CD14-positive monocyte (primary cell): ENCODE data around the gene MGAT4C. TPM values are rescaled to one million over a fixed set of nuclear protein-coding genes. Genes with fewer than 3 reads are reported as not detected.

Source experiments
- DNase-seq, 3 donors: peaks; one replicate each; pipeline ENCODE4 v3.0.0-alpha.2; 2011 to 2022
- H2AFZ ChIP-seq: 2 replicates; pipeline ENCODE4 v1.6.0; 2012; ENCODE audit warnings: mild to moderate bottlenecking, low read depth, low read length, inconsistent platforms; ENCODE audit not compliant: insufficient read depth, poor library complexity, severe bottlenecking
- H3K27ac ChIP-seq, 2 donors: 1 replicate in 1 of 2; 2 replicates in 1 of 2; pipeline ENCODE4 v1.5.1; 2012 to 2013; ENCODE audit warnings: low read length in 2 of 2, control low read depth in 1 of 2, inconsistent platforms in 1 of 2, low read depth in 1 of 2, mild to moderate bottlenecking in 1 of 2
- H3K27me3 ChIP-seq, 2 donors: one replicate each; pipeline versions ENCODE4 v1.6.0 to v1.6.1; 2011 to 2013; ENCODE audit warnings: low read length in 2 of 2; ENCODE audit not compliant: control insufficient read depth in 2 of 2, insufficient read depth in 2 of 2
- H3K36me3 ChIP-seq, 2 donors: replicated peaks in 1 of 2; 1 replicate in 1 of 2; 2 replicates in 1 of 2; pipeline versions ENCODE4 v1.5.1 to v1.6.1; 2012 to 2013; ENCODE audit warnings: low read length in 2 of 2, control low read depth in 1 of 2, inconsistent platforms in 1 of 2, mild to moderate bottlenecking in 1 of 2; ENCODE audit not compliant: insufficient read depth in 2 of 2, control insufficient read depth in 1 of 2
- H3K4me1 ChIP-seq, 2 donors: 1 replicate in 1 of 2; 2 replicates in 1 of 2; pipeline versions ENCODE4 v1.5.1 to v1.6.1; 2012 to 2013; ENCODE audit warnings: low read length in 2 of 2, control low read depth in 1 of 2, inconsistent platforms in 1 of 2, mild to moderate bottlenecking in 1 of 2, moderate library complexity in 1 of 2; ENCODE audit not compliant: insufficient read depth in 2 of 2, control insufficient read depth in 1 of 2
- H3K4me2 ChIP-seq: replicated peaks from 2 replicates; pipeline ENCODE3; 2012; ENCODE audit warnings: low read length, moderate library complexity, mild to moderate bottlenecking; ENCODE audit not compliant: poor library complexity, severe bottlenecking; ENCODE audit errors: extremely low read depth
- H3K4me3 ChIP-seq, 3 experiments: fragments of 200-600 bp in 1 of 3; sonication (generic) in 1 of 3; replicated peaks in 1 of 3; 1 replicate in 2 of 3; 2 replicates in 1 of 3; pipeline ENCODE4 v1.5.1; 2011 to 2013; ENCODE audit warnings: low read length in 3 of 3, mild to moderate bottlenecking in 3 of 3, control low read depth in 2 of 3, low read depth in 2 of 3, inconsistent platforms in 1 of 3, moderate library complexity in 1 of 3
- H3K79me2 ChIP-seq: 2 replicates; pipeline ENCODE4 v1.6.0; 2012; ENCODE audit warnings: mild to moderate bottlenecking, control low read depth, inconsistent platforms, low read length, moderate library complexity; ENCODE audit not compliant: insufficient read depth
- H3K9ac ChIP-seq: 2 replicates; pipeline ENCODE4 v1.6.0; 2017; ENCODE audit warnings: low read length, mild to moderate bottlenecking; ENCODE audit not compliant: insufficient read depth, poor library complexity, severe bottlenecking
- H3K9me3 ChIP-seq, 2 donors: replicated peaks in 1 of 2; 1 replicate in 1 of 2; 2 replicates in 1 of 2; pipeline versions ENCODE4 v1.5.1 to v1.6.1; 2012 to 2013; ENCODE audit warnings: low read length in 2 of 2, control low read depth in 1 of 2; ENCODE audit not compliant: control insufficient read depth in 1 of 2, insufficient read depth in 1 of 2
- H4K20me1 ChIP-seq: 2 replicates; pipeline ENCODE4 v1.6.0; 2012; ENCODE audit warnings: mild to moderate bottlenecking, low read length, control low read depth, moderate library complexity; ENCODE audit not compliant: insufficient read depth
- H3K27ac Mint-ChIP-seq, 7 donors: one replicate each; pipeline ENCODE4 v1.8.0; 2020; ENCODE audit warnings: mild to moderate bottlenecking in 7 of 7, mixed read lengths in 7 of 7, moderate library complexity in 6 of 7, inconsistent platforms in 2 of 7
- H3K27me3 Mint-ChIP-seq, 3 donors: one replicate each; pipeline ENCODE4 v1.8.0; 2021 to 2022; ENCODE audit warnings: low read depth in 3 of 3, mild to moderate bottlenecking in 3 of 3, mixed read lengths in 3 of 3, moderate library complexity in 3 of 3, inconsistent platforms in 1 of 3
- H3K36me3 Mint-ChIP-seq, 2 donors: one replicate each; pipeline ENCODE4 v1.8.0; 2020; ENCODE audit warnings: mixed read lengths in 2 of 2, inconsistent platforms in 1 of 2, mild to moderate bottlenecking in 1 of 2
- H3K4me1 Mint-ChIP-seq: one replicate; pipeline ENCODE4 v1.8.0; 2020; ENCODE audit warnings: mild to moderate bottlenecking, mixed read lengths
- H3K4me3 Mint-ChIP-seq, 2 donors: one replicate each; pipeline ENCODE4 v1.8.0; 2020; ENCODE audit warnings: mild to moderate bottlenecking in 2 of 2, mixed read lengths in 2 of 2, moderate library complexity in 1 of 2
- H3K9me3 Mint-ChIP-seq, 7 donors: one replicate each; pipeline ENCODE4 v1.8.0; 2020 to 2022; ENCODE audit warnings: mixed read lengths in 7 of 7, mild to moderate bottlenecking in 6 of 7, moderate library complexity in 6 of 7, inconsistent platforms in 2 of 7
- WGBS: methylation state at CpG from one replicate; pipeline ENCODE4 v1.1.5; 2013; ENCODE audit warnings: missing lambda C conversion rate; ENCODE audit not compliant: insufficient coverage; 5-methylcytosine and 5-hydroxymethylcytosine counted together
- intact Hi-C, 2 donors: fragments of 100-400 bp; cut with micrococcal nuclease; formaldehyde crosslinking; loops; one replicate each; pipeline versions ENCODE4 v1.15.0 to v1.15.1; 2023
- polyA plus RNA-seq, 3 donors: library from polyadenylated mRNA; depleted of rRNA in 1 of 3; unstranded in 2 of 3; stranded (reverse) in 1 of 3; fragments of 300-500 nt in 2 of 3; fragments of >200 nt in 1 of 3; fragmentation: Illumina TruSeq in 2 of 3; gene quantifications; 1 replicate in 2 of 3; 2 replicates in 1 of 3; pipeline ENCODE4 v1.2.3, GENCODE V29; 2012 to 2021
- TF ChIP-seq, protein P1 (sequence below): fragments of 200-600 bp; IDR thresholded peaks from one replicate; pipeline ENCODE4 v1.8.0; 2022; ENCODE audit warnings: antibody characterized with exemption, mild to moderate bottlenecking

The MGAT4C gene
- polyA plus RNA-seq, 3 donors = not detected

GRCh38 chr12:86233126-86233525, 23.1 kb downstream of the MGAT4C start:
- Histone ChIP-seq H4K20me1 (no peaks in the 10 kb centered on the region), H3K4me1 (no peaks in the 10 kb centered on the region), H3K4me3 (no peak overlapping the region), H3K27me3 (no peaks in the 10 kb centered on the region), H3K9me3 (no peaks in the 10 kb centered on the region), H3K79me2 (no peaks in the 10 kb centered on the region), H3K36me3 (no peaks in the 10 kb centered on the region), H3K9ac (no peak overlapping the region), H3K27ac (no peak overlapping the region), H2AFZ (no peak overlapping the region), H3K4me2 (no peak overlapping the region)
- WGBS = 60% methylated on average over 1 of the region's 2 CpGs
- intact Hi-C loops = no loop called here
- Mint-ChIP-seq H3K27me3 (no peaks in the 10 kb centered on the region), H3K4me1 (peaks cover 2% of the 10 kb centered on the region), H3K36me3 (no peaks in the 10 kb centered on the region), H3K4me3 (no peak overlapping the region), H3K9me3 (no peaks in the 10 kb centered on the region), H3K27ac (no peak overlapping the region)
- DNase-seq = no peak
- TF ChIP-seq, protein P1, sequence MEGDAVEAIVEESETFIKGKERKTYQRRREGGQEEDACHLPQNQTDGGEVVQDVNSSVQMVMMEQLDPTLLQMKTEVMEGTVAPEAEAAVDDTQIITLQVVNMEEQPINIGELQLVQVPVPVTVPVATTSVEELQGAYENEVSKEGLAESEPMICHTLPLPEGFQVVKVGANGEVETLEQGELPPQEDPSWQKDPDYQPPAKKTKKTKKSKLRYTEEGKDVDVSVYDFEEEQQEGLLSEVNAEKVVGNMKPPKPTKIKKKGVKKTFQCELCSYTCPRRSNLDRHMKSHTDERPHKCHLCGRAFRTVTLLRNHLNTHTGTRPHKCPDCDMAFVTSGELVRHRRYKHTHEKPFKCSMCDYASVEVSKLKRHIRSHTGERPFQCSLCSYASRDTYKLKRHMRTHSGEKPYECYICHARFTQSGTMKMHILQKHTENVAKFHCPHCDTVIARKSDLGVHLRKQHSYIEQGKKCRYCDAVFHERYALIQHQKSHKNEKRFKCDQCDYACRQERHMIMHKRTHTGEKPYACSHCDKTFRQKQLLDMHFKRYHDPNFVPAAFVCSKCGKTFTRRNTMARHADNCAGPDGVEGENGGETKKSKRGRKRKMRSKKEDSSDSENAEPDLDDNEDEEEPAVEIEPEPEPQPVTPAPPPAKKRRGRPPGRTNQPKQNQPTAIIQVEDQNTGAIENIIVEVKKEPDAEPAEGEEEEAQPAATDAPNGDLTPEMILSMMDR = no peak

GRCh38 chr12:86230516-86231146, 25.6 kb downstream of the MGAT4C start:
- no peak overlapping the region for H3K9ac ChIP-seq
- H3K4me3 Mint-ChIP-seq = no peak overlapping the region
- intact Hi-C loops = no loop called here
- no peaks in the 10 kb centered on the region for H3K9me3 Mint-ChIP-seq
- H3K27ac Mint-ChIP-seq = peak overlapping the region in 1 of 7 donors; percentile 26
- no peaks in the 10 kb centered on the region for H4K20me1 ChIP-seq
- H3K27me3 Mint-ChIP-seq = no peaks in the 10 kb centered on the region
- H3K27me3 ChIP-seq = no peaks in the 10 kb centered on the region
- no peaks in the 10 kb centered on the region for H3K36me3 Mint-ChIP-seq
- no peak overlapping the region for H3K4me2 ChIP-seq
- no peak for DNase-seq
- TF ChIP-seq, protein P1 = no peak
- H3K79me2 ChIP-seq = no peaks in the 10 kb centered on the region
- WGBS = no CpG with 5 or more reads among the region's 8 CpGs
- no peaks in the 10 kb centered on the region for H3K36me3 ChIP-seq
- no peaks in the 10 kb centered on the region for H3K9me3 ChIP-seq
- no peak overlapping the region for H2AFZ ChIP-seq
- H3K27ac ChIP-seq = no peak overlapping the region
- no peak overlapping the region for H3K4me3 ChIP-seq
- H3K4me1 Mint-ChIP-seq = peaks cover 2% of the 10 kb centered on the region
- no peaks in the 10 kb centered on the region for H3K4me1 ChIP-seq
